MM.1S (cell line): ENCODE data around the gene CDC37.

Experiments
- DNase-seq: peaks from one replicate; pipeline ENCODE4 v3.0.0-alpha.2; 2015
- H2AFZ ChIP-seq: fragments of 300-600 bp; sonication (generic); 2 replicates; pipeline ENCODE4 v1.6.0; 2016; ENCODE audit warnings: antibody characterized with exemption, low read length
- H3F3A ChIP-seq: fragments of 300-600 bp; sonication (generic); 2 replicates; pipeline ENCODE4 v1.6.1; 2016; ENCODE audit warnings: mild to moderate bottlenecking, antibody characterized with exemption, low read length, moderate library complexity, mixed read lengths; ENCODE audit not compliant: insufficient read depth
- H3K27ac ChIP-seq: fragments of 300-600 bp; sonication (generic); 2 replicates; pipeline ENCODE4 v1.5.1; 2016; ENCODE audit warnings: mild to moderate bottlenecking, low read length
- H3K27me3 ChIP-seq: fragments of 300-600 bp; sonication (generic); replicated peaks from 2 replicates; pipeline ENCODE4 v1.6.0; 2016; ENCODE audit warnings: low read length; ENCODE audit not compliant: insufficient read depth
- H3K36me3 ChIP-seq: fragments of 300-600 bp; sonication (generic); replicated peaks from 2 replicates; pipeline ENCODE4 v1.6.1; 2016; ENCODE audit warnings: mild to moderate bottlenecking, low read length, mixed read lengths; ENCODE audit not compliant: insufficient read depth
- H3K4me1 ChIP-seq: fragments of 300-600 bp; sonication (generic); 2 replicates; pipeline ENCODE4 v1.6.1; 2016; ENCODE audit warnings: low read length, mixed read lengths
- H3K4me2 ChIP-seq: fragments of 300-600 bp; sonication (generic); 2 replicates; pipeline ENCODE4 v1.6.0; 2016; ENCODE audit warnings: low read depth, low read length
- H3K4me3 ChIP-seq: fragments of 300-600 bp; sonication (generic); 2 replicates; pipeline ENCODE4 v1.5.1; 2016; ENCODE audit warnings: low read length, mixed read lengths
- H3K79me2 ChIP-seq: fragments of 300-600 bp; sonication (generic); 2 replicates; pipeline ENCODE4 v1.6.1; 2016; ENCODE audit warnings: mixed run types, low read length, mixed read lengths
- H3K9ac ChIP-seq: fragments of 300-600 bp; sonication (generic); 2 replicates; pipeline ENCODE4 v1.6.1; 2016; ENCODE audit warnings: low read length, mixed read lengths
- H3K9me2 ChIP-seq: fragments of 300-600 bp; sonication (generic); replicated peaks from 2 replicates; pipeline ENCODE4 v1.6.1; 2016; ENCODE audit warnings: mild to moderate bottlenecking, low read length, mixed read lengths; ENCODE audit not compliant: insufficient read depth
- H3K9me3 ChIP-seq: fragments of 300-600 bp; sonication (generic); replicated peaks from 2 replicates; pipeline ENCODE4 v1.6.1; 2016; ENCODE audit warnings: mild to moderate bottlenecking, low read length, mixed read lengths; ENCODE audit not compliant: insufficient read depth
- H4K20me1 ChIP-seq: fragments of 300-600 bp; sonication (generic); 2 replicates; pipeline ENCODE4 v1.6.1; 2016; ENCODE audit warnings: mild to moderate bottlenecking, low read length, moderate library complexity, mixed read lengths; ENCODE audit not compliant: insufficient read depth
- CTCF ChIP-seq: fragments of 300-600 bp; sonication (generic); IDR thresholded peaks from 2 replicates; pipeline ENCODE4 v1.5.1; 2016; ENCODE audit warnings: antibody characterized with exemption, low read length, mixed read lengths
- EZH2 ChIP-seq: fragments of 300-600 bp; sonication (generic); optimal IDR thresholded peaks from 2 replicates; pipeline ENCODE3; 2017; ENCODE audit warnings: low read depth, mild to moderate bottlenecking, antibody characterized with exemption, low read length, mixed read lengths
- EZH2phosphoT487 ChIP-seq: fragments of 300-600 bp; sonication (generic); IDR thresholded peaks from 2 replicates; pipeline ENCODE4 v1.6.1; 2018; ENCODE audit warnings: antibody characterized with exemption, low read length

Gene CDC37

GRCh38 chr19:10431254-10431942 is 28.1 kb upstream of the CDC37 start:
- no peak overlapping the region for H3K27ac ChIP-seq
- H3K9ac ChIP-seq, result no peak overlapping the region
- H3K36me3 ChIP-seq, result no peaks in the 10 kb centered on the region
- peaks cover 15% of the 10 kb centered on the region for H3F3A ChIP-seq
- H3K4me1 ChIP-seq, result peaks cover 16% of the 10 kb centered on the region
- H3K79me2 ChIP-seq, result peaks cover 13% of the 10 kb centered on the region
- H3K4me2 ChIP-seq, result peak overlapping the region; percentile 42; the same call in 1 of the 2 replicates
- H4K20me1 ChIP-seq, result no peaks in the 10 kb centered on the region
- TF ChIP-seq EZH2phosphoT487, result no peak
- no peak for TF ChIP-seq EZH2
- TF ChIP-seq CTCF, result no peak
- H3K4me3 ChIP-seq, result no peak overlapping the region
- no peaks in the 10 kb centered on the region for H3K27me3 ChIP-seq
- no peaks in the 10 kb centered on the region for H3K9me3 ChIP-seq
- H2AFZ ChIP-seq, result no peak overlapping the region
- DNase-seq, result no peak
- H3K9me2 ChIP-seq, result no peaks in the 10 kb centered on the region

DNA sequence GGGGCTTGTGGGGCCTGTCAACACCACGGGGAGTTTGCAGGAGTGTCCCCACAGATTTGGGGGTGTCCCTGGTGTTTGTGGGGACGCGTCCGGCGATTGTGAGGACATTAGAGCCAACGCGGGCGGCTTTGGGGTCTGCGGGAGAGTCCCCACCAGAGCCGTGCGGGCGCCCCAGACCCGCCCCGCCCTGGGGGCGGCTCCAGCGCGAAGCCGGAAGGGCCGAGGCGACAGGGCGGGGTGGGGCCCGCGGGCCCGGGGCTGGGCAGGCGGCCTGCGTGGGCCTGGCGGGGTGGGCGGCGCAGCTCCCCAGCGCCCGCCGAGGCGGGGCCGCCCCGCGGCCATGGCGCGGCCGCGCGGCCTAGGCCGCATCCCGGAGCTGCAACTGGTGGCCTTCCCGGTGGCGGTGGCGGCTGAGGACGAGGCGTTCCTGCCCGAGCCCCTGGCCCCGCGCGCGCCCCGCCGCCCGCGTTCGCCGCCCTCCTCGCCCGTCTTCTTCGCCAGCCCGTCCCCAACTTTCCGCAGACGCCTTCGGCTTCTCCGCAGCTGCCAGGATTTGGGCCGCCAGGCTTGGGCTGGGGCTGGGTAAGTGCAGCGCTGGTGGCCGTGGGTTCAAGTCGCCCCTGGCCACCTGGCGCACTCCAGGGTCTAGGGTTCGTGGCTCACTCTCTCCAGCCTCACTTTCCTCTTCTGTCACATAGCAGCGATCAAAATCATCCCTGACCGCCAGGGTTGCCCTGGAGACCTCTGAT is 27.3 kb upstream of the CDC37 start:
- no peak overlapping the region for H3K9ac ChIP-seq
- H3K4me3 ChIP-seq, result no peak overlapping the region
- DNase-seq, result no peak
- peaks cover 18% of the 10 kb centered on the region for H3K79me2 ChIP-seq
- peaks cover 22% of the 10 kb centered on the region for H3F3A ChIP-seq
- H3K36me3 ChIP-seq, result no peaks in the 10 kb centered on the region
- H3K4me1 ChIP-seq, result peaks cover 16% of the 10 kb centered on the region
- H2AFZ ChIP-seq, result no peak overlapping the region
- no peak overlapping the region for H3K27ac ChIP-seq
- H3K4me2 ChIP-seq, result no peak overlapping the region
- H3K9me3 ChIP-seq, result no peaks in the 10 kb centered on the region
- TF ChIP-seq EZH2 (no peak), EZH2phosphoT487 (no peak), CTCF (no peak)
- H4K20me1 ChIP-seq, result no peaks in the 10 kb centered on the region
- H3K9me2 ChIP-seq, result no peaks in the 10 kb centered on the region
- H3K27me3 ChIP-seq, result no peaks in the 10 kb centered on the region

DNA sequence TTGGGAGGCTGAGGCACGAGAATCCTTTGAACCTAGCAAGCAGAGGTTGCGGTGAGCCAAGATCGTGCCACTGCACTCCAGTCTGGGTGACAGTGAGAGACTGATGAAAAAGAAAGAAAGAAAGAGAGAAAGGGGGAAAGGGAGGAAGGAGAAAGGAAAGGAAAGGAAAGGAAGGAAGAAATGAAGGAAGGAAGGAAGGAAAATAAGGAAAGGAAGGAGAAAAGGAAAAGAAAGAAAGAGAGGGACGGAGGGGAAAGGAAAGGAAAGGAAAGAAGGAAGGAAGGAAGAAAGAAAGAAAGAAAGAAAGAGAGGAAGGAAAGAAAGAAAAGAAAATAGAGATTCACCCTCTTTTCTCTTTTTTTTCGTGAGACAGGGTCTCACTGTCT is 25.6 kb upstream of the CDC37 start:
- no peak for DNase-seq
- Histone ChIP-seq H3K9me2 (no peaks in the 10 kb centered on the region), H3K27me3 (no peaks in the 10 kb centered on the region), H3K9me3 (no peaks in the 10 kb centered on the region), H2AFZ (no peak overlapping the region), H3K4me2 (no peak overlapping the region), H3K79me2 (peaks cover 24% of the 10 kb centered on the region), H3F3A (peaks cover 34% of the 10 kb centered on the region), H3K4me3 (no peak overlapping the region), H3K9ac (no peak overlapping the region), H4K20me1 (no peaks in the 10 kb centered on the region), H3K4me1 (peaks cover 30% of the 10 kb centered on the region), H3K36me3 (no peaks in the 10 kb centered on the region), H3K27ac (no peak overlapping the region)
- no peak for TF ChIP-seq CTCF
